HEK293 (cell line): ENCODE data around the gene KLHL29.

ENCODE experiments used
- CTCF ChIP-seq: fragments of 450-650 bp; formaldehyde crosslinking; IDR thresholded peaks from 2 replicates; pipeline ENCODE4 v1.5.1; 2016; ENCODE audit warnings: missing biosample characterization, missing genetic modification characterization
- MYNN ChIP-seq: fragments of 450-650 bp; formaldehyde crosslinking; IDR thresholded peaks from 2 replicates; pipeline ENCODE4 v1.5.1; 2016; ENCODE audit warnings: missing biosample characterization, missing genetic modification characterization, borderline replicate concordance
- PRDM1 ChIP-seq: fragments of 450-650 bp; formaldehyde crosslinking; IDR thresholded peaks from 2 replicates; pipeline ENCODE4; 2016; ENCODE audit warnings: missing biosample characterization, missing genetic modification characterization
- PRDM10 ChIP-seq: fragments of 450-650 bp; formaldehyde crosslinking; IDR thresholded peaks from 2 replicates; pipeline ENCODE4 v1.5.1; 2016; ENCODE audit warnings: missing biosample characterization, missing genetic modification characterization
- ZBTB8A ChIP-seq: fragments of 450-650 bp; formaldehyde crosslinking; IDR thresholded peaks from 2 replicates; pipeline ENCODE4 v1.5.1; 2016; ENCODE audit warnings: missing biosample characterization, missing genetic modification characterization
- ZNF112 ChIP-seq: fragments of 450-650 bp; formaldehyde crosslinking; IDR thresholded peaks from 2 replicates; pipeline ENCODE4 v1.5.0; 2017; ENCODE audit warnings: missing biosample characterization, missing genetic modification characterization
- ZNF148 ChIP-seq: fragments of 450-650 bp; formaldehyde crosslinking; IDR thresholded peaks from 2 replicates; pipeline ENCODE4 v1.5.0; 2017; ENCODE audit warnings: missing biosample characterization, missing genetic modification characterization, borderline replicate concordance
- ZNF280D ChIP-seq: fragments of 450-650 bp; formaldehyde crosslinking; IDR thresholded peaks from 2 replicates; pipeline ENCODE4 v1.5.1; 2016; ENCODE audit warnings: missing biosample characterization, missing genetic modification characterization
- ZNF513 ChIP-seq: fragments of 450-650 bp; IDR thresholded peaks from 2 replicates; pipeline ENCODE4 v1.5.1; 2018; ENCODE audit warnings: missing biosample characterization, missing genetic modification characterization

GRCh38 chr2:23713351-23713750 is 328.4 kb downstream of the KLHL29 start:
- no peak for TF ChIP-seq ZBTB8A (tag by site-specific recombination)
- TF ChIP-seq PRDM10: no peak
- TF ChIP-seq MYNN (tag by site-specific recombination): no peak
- no peak for TF ChIP-seq ZNF513 (tag by site-specific recombination)
- TF ChIP-seq CTCF (tag by site-specific recombination): no peak
- no peak for TF ChIP-seq ZNF112 (tag by site-specific recombination)
- no peak for TF ChIP-seq ZNF280D (tag by site-specific recombination)
- no peak for TF ChIP-seq PRDM1 (tag by site-specific recombination)
- TF ChIP-seq ZNF148 (tag by site-specific recombination): no peak
